Activated CD4-positive, CD25-positive, alpha-beta regulatory T cell (primary cell): ENCODE data around the gene CYTH2.
"Not testable (repeated sequence)": the region's sequence is repeated elsewhere in the genome, so short reads cannot be mapped to it uniquely, and the experiment has no call there.

Source experiments
- DNase-seq, 4 experiments: peaks; one replicate each; lab custom pipeline; 2025; lab: John Stamatoyannopoulos, UW

The CYTH2 gene

DNA sequence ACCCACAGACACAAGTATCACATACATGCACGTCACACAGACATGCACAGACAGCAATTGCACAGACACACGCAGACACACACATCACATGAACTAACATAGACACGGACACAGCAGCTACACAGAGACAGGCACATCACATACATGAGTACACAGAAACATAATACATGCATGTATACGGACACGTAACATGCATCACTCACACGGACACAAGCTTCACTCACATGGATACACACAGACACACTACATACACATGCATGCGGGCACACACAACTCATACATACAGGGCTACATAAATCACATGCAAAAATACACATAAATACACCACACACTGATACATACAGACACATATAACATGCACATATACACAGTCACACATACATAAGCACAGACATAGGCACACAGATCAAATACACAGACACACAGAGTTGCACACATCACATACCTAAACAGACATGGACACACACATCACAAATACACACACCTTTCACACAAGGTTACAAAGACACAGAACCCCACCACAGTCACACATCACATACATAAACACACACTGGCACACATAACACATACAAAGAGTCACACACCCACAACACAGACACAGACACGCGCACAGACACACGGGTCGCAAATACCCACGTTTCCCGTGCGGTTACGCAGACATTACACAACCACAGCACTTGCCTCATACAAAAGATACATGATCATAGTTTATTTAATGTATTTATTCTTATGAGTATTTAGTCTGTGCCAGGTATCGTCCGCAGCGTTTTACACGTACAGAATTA, 43.5 kb downstream of the CYTH2 start:
- no peak for DNase-seq

DNA sequence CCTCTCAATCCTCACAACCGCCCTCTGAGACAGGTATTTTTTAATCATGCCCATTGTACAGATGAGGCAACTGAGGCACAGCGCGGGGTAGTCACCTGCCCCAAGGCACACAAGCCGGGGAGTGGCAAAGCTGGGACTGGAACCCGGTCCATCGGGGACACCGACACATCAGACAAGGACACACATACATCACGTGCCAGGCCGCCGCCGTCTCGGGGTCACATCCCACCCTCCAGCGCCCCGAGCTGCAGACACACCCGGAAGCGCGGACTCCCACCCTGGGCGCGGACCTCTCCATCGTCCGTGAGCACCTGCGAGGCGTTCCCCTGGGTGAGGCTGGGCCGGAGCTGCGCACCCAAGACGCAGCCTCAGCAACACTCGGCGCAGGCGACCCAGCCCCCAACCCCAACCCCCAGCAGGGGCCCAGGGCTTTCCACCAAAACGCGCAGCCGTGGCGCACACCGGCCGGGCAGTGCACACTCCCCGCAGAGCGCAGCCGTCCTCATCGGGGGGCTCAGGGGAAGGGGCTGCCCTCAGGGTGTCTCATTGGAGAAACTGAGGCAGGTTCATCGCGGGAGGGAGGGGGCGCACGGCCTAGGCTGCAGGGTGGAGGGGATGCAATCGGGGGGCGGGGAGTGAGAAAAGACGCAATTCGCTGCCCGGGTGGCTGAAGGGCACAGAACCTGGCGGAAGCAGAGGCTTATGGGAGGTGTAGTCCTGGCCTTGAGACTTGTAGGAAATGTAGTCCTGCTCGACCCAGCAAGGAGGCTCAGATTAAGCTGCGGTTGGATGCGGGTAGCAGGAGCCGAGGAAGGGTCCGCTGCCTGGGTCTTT, 44.3 kb downstream of the CYTH2 start:
- DNase-seq = peak in 3 of 4 experiments; percentile 43 to 50 (median 47)

DNA sequence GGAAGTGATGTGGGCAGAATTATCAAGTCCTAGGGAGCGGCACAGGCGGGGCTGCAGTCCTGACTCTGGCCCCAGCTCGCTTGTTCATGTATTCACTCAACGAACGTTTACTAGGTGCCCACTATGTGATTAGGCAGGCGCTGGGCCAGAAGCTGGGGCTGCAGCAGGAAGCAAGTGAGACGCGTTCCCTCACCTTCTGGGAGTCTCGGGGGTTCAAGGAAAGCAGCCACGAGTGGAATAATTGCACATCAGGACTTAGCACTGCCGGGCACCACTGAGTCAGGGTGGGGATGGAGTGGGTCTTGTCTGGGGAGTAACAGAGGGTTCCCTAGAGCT, 44.9 kb downstream of the CYTH2 start:
- no peak for DNase-seq

DNA sequence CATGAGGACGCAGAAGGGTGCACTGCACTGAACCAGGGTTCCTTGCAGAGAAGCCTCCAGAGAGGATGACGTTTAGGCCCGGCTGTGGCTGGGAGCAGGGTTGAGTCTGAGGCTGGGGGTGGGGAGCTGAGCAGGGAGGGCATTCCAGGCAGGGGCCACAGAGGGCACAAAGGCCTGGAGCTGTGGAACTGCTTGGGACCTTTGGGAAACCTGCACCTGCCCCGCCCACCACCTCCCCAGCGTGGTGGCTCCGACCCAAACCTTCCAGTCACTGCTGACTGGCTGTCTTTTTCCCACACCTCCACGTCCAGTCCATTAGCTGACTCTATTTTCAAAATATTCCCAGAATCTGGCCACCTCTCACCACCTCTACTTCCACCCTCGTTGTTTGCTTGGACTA, 47.4 kb downstream of the CYTH2 start:
- DNase-seq = no peak

DNA sequence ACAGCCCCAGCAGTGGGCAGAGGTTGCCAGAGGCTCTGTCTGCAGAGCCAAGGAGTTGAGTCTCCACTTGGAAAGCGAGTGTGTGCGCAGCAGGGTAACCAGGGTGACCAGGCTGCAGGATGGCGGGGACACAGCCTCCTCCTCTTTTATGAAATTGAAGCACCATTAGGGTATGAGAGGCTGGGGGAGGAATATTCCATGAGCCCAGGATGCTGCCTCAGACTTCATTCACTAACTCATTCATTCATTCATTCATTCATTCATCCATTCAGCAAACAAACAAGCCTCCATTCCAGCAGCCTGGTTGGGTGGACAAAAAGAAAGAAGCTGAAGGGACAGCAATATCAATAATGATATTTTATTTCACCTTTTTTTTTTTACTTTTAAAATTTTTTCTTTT, 49.0 kb downstream of the CYTH2 start:
- DNase-seq = no peak

DNA sequence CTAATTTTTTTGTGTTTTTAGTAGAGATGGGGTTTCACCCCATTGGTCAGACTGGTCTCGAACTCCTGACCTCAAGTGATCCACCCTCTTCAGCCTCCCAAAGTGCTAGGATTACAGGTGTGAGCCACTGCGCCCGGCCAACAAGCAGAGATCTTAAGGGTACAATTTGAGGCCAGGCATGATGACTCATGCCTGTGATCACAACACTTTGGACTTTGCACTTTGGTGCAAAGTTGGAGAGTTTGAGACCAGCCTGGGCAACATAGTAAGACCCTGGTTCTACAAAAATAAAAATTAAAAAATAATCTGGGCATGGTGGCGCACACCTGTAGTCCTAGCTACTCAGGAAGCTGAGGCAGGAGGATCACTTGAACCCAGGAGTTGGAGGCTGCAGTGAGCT, 50.3 kb downstream of the CYTH2 start:
- not testable (repeated sequence) for DNase-seq

DNA sequence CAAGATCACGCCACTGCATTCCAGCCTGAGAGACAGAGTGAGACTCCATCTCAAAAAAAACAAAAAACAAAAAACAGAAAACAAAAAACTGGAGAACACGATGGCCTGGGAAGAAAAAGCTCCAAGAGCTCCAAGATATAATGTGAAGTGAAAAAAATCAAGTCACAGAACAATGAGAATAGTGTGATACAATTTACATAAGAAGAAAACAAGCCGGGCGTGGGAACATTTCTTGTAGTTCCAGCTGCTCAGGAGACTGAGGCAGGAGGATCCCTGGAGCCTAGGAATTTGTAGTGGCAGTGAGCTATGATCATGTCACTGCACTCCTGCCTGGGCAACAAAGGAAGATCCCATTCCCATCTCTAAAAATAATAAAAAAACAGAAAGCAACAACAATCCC, 51.0 kb downstream of the CYTH2 start:
- DNase-seq = no peak

DNA sequence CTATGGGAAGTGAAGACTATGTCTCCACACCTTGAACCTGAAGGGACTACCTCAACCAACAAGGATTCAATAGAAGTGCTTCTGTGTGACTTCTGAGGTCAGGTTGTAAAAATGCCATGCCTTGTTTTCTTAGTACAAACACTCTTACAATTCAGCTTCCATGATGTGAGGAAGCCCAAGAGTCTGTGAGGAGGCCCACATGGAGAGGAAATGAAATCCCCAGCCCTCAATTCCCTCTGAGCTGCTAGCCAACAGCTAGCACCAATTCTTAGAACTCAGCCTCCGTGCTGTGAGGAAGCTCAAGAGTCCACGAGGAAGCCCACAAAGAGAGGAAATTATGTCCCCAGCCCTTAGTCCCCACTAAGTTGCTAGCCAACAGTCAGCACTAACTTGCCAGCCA, 55.1 kb downstream of the CYTH2 start:
- no peak for DNase-seq

DNA sequence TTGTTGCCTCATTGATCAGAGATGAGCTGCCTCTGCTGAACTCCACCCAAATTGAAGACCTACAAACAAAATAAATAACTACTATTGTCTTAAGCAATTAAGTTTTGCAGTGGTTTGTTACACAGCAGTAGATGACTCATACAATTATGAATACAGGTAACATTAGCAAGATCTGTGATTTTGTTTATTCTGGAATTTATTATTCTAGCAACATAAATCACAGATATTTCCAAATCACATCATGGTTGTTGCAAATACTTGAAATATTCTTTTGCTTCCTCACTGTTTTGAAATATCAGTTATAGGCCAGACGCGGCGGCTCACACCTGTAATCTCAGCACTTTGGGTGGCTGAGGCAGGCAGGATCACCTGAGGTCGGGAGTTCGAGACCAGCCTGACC, 55.6 kb downstream of the CYTH2 start:
- DNase-seq = no peak

DNA sequence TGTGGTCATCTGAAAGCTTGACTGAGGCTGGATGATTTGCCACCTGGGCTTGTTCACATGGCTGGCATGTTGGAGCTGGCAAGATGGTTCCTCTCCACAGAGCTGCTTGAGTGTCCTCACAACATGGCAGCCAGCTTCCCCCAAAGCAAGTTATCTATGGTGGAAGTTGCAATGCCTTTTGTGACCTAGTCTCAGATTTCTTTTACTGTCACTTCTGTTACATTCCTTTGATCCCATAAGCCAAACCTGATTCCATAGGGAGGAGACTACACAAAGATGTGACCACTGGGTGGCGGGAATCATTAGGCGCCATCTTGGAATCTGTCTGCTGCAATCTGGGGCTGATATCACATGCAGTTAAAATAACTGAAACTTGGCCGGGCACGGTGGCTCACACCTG, 60.0 kb downstream of the CYTH2 start:
- no peak for DNase-seq

DNA sequence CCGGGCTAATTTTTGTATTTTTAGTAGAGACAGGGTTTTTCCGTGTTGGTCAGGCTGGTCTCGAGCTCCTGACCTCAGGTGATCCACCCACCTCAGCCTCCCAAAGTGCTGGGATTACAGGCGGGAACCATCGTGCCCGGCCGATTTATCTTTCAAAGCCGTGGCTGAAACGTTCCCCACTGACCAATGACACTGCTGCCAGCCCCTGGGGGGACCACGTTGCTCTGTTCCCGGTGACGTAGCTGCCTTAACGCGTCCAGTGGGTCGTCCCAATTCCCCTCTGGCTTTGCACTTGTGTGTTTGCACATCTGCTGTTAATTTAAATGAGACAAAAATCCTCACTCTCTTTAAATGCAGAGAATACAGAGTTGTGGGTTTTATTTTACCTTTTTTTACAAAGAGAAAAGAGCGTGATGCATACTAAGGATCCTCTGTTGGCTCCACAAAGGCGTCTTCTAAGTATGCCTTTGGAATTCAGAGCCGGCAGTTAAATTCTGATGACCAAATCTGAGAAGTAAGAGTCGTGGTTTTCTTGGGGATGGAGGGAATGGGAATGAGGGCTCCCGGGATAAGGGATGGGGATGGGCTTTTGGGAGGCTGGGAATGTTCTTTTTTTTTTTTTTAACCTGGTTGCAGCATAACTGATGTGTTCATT, 61.0 kb downstream of the CYTH2 start:
- no peak for DNase-seq

DNA sequence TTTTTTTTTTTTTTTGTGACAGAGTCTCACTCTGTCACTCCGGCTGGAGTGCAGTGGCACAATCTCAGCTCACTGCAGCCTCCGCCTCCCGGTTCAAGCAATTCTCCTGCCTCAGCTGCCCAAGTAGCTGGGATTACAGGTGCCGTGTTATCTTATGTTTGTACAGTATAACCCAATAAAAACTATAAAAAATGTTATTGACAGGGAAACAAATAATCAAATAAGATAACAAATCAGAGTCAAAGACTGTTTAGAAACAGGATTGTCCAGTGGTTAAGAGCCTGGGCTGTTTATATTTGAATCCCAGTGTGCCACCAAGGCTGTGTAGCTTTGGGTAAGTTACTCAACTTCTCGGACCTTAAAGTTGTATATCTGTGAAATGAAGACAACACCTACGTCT, 61.6 kb downstream of the CYTH2 start:
- DNase-seq = no peak
